ENCODE data around the gene KRTAP12-2.

DNA sequence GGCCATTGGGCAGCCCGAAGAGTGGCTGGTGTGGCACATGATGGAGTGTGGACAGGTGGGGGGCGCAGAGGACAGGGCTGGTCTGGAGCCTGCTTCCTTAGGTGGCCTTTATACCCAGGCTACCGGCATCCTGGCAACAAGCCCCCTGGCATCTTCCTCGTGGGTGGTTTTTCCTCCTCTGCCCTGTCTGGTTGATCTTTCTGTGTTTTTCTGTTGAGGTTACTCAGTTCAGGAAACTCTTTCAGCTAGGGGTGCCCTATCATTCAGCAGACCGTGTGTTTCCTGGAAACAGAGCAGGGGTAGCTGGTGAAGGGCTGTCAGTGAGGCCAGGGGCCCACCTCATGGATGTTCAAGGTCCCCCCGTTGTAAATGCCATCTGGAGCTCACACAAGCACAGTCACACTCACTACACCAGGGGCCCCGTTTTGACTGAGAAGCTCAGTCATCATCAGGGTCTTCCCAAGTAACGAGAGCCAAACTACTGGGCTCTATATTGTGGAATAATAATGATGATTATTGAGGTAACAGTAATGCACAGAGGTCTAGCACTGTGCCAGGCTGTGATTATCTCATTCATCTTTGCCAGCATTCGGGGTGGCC lies 12.1 kb downstream of the KRTAP12-2 start, which contains the start of gene KRTAP12-4:
- TF ChIP-seq, protein P1, sequence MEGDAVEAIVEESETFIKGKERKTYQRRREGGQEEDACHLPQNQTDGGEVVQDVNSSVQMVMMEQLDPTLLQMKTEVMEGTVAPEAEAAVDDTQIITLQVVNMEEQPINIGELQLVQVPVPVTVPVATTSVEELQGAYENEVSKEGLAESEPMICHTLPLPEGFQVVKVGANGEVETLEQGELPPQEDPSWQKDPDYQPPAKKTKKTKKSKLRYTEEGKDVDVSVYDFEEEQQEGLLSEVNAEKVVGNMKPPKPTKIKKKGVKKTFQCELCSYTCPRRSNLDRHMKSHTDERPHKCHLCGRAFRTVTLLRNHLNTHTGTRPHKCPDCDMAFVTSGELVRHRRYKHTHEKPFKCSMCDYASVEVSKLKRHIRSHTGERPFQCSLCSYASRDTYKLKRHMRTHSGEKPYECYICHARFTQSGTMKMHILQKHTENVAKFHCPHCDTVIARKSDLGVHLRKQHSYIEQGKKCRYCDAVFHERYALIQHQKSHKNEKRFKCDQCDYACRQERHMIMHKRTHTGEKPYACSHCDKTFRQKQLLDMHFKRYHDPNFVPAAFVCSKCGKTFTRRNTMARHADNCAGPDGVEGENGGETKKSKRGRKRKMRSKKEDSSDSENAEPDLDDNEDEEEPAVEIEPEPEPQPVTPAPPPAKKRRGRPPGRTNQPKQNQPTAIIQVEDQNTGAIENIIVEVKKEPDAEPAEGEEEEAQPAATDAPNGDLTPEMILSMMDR (IDR thresholded peaks at IDR 0.05; ENCODE audit: insufficient read depth, low read length, poor library complexity, severe bottlenecking) = no peak
- no peak for TF ChIP-seq EZH2phosphoT487 (conservative IDR thresholded peaks at IDR 0.05; ENCODE audit: low read length)

All from SU-DHL-6 (cell line).